Mucosa of rectum (tissue), 2 donors: ENCODE measurements around the gene NTHL1.
A peak's percentile ranks its signal among the peaks of the same experiment; 100 is the strongest.

Source experiments
- H3K27ac ChIP-seq, 2 donors: one replicate each; pipeline ENCODE4 v1.7.0; 2013; ENCODE audit warnings: inconsistent platforms in 2 of 2, low read depth in 2 of 2, low read length in 2 of 2
- H3K27me3 ChIP-seq, 2 donors: one replicate each; pipeline ENCODE4 v1.7.0; 2013; ENCODE audit warnings: low read length in 2 of 2; ENCODE audit not compliant: control insufficient read depth in 2 of 2, insufficient read depth in 2 of 2
- H3K36me3 ChIP-seq, 2 donors: one replicate each; pipeline ENCODE4 v1.7.0; 2013; ENCODE audit warnings: low read length in 2 of 2; ENCODE audit not compliant: control insufficient read depth in 2 of 2, insufficient read depth in 2 of 2
- H3K4me1 ChIP-seq, 2 donors: one replicate each; pipeline ENCODE4 v1.7.0; 2013; ENCODE audit warnings: low read length in 2 of 2, mild to moderate bottlenecking in 1 of 2; ENCODE audit not compliant: control insufficient read depth in 2 of 2, insufficient read depth in 2 of 2
- H3K4me3 ChIP-seq, 2 donors: one replicate each; pipeline ENCODE4 v1.7.0; 2013; ENCODE audit warnings: low read length in 2 of 2
- H3K9ac ChIP-seq, 2 donors: one replicate each; pipeline ENCODE4 v1.7.0; 2013; ENCODE audit warnings: low read length in 2 of 2, low read depth in 1 of 2, mild to moderate bottlenecking in 1 of 2
- H3K9me3 ChIP-seq, 2 donors: one replicate each; pipeline ENCODE4 v1.7.0; 2013; ENCODE audit warnings: low read length in 2 of 2; ENCODE audit not compliant: control insufficient read depth in 2 of 2
- donor health status: healthy.
- donor health status: Normal muscosa, but diverticular disease.

Gene NTHL1

GRCh38 chr16:2090777-2091546 lies 43.3 kb upstream of the NTHL1 start:
- H3K36me3 ChIP-seq = peaks cover 29 to 56% of the 10 kb centered on the region in 2 donors
- H3K4me1 ChIP-seq = peaks cover 20 to 31% of the 10 kb centered on the region in 2 donors
- H3K27me3 ChIP-seq = no peaks in the 10 kb centered on the region
- peak overlapping the region; percentile 94 to 97 for H3K27ac ChIP-seq
- no peaks in the 10 kb centered on the region for H3K9me3 ChIP-seq
- peak overlapping the region; percentile 64 to 66 for H3K4me3 ChIP-seq
- peak overlapping the region; percentile 72 to 78 for H3K9ac ChIP-seq

- Histone ChIP-seq H3K4me3 (peak overlapping the region; percentile 60 to 64), H3K27ac (peak overlapping the region; percentile 94 to 97), H3K4me1 (peaks cover 20 to 31% of the 10 kb centered on the region in 2 donors), H3K27me3 (no peaks in the 10 kb centered on the region), H3K9ac (peak overlapping the region; percentile 72 to 75), H3K36me3 (peaks cover 33 to 53% of the 10 kb centered on the region in 2 donors), H3K9me3 (no peaks in the 10 kb centered on the region)
Measured at GRCh38 chr16:2090481-2090776, 42.8 kb upstream of the NTHL1 start.

GRCh38 chr16:2089706-2090480 lies 42.3 kb upstream of the NTHL1 start:
- no peaks in the 10 kb centered on the region for H3K27me3 ChIP-seq
- peak overlapping the region; percentile 94 to 97 for H3K27ac ChIP-seq
- H3K4me1 ChIP-seq = peaks cover 20 to 31% of the 10 kb centered on the region in 2 donors
- peaks cover 38 to 54% of the 10 kb centered on the region in 2 donors for H3K36me3 ChIP-seq
- H3K9me3 ChIP-seq = no peaks in the 10 kb centered on the region
- H3K4me3 ChIP-seq = peak overlapping the region; percentile 60 to 64
- peak overlapping the region; percentile 72 to 75 for H3K9ac ChIP-seq

DNA sequence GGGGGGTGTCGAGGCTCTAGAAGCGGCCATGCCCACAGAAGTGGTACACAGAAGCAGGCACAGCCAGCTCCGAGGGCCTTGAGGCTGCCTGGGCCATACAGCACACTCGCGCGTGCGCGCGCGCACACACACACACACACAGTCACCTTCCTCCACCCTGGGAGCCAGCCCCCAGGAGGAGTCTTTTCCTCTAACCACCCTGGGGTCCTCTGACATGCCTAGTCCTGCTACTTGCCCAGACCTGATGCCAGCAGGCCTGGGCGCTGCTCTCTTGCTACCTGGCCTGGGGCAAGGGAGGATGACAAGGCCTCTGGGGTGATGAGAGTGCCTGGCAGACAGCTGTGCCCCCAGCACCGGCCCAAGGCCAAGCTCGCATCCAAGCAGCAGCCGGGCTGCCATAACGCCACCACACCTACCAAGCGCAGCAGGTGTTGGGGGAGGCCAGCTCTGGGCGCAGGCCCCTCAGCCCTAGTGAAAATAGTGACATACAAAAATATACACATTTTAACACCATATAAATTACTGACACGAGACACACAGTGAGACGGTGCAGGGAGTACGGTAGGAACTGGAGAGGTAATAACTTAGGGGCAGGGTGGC lies 41.2 kb upstream of the NTHL1 start:
- Histone ChIP-seq H3K9ac (no peak overlapping the region), H3K27ac (no peak overlapping the region), H3K4me1 (peaks cover 20 to 31% of the 10 kb centered on the region in 2 donors), H3K4me3 (no peak overlapping the region), H3K9me3 (no peaks in the 10 kb centered on the region), H3K27me3 (no peaks in the 10 kb centered on the region), H3K36me3 (peaks cover 47% of the 10 kb centered on the region in 2 donors)

DNA sequence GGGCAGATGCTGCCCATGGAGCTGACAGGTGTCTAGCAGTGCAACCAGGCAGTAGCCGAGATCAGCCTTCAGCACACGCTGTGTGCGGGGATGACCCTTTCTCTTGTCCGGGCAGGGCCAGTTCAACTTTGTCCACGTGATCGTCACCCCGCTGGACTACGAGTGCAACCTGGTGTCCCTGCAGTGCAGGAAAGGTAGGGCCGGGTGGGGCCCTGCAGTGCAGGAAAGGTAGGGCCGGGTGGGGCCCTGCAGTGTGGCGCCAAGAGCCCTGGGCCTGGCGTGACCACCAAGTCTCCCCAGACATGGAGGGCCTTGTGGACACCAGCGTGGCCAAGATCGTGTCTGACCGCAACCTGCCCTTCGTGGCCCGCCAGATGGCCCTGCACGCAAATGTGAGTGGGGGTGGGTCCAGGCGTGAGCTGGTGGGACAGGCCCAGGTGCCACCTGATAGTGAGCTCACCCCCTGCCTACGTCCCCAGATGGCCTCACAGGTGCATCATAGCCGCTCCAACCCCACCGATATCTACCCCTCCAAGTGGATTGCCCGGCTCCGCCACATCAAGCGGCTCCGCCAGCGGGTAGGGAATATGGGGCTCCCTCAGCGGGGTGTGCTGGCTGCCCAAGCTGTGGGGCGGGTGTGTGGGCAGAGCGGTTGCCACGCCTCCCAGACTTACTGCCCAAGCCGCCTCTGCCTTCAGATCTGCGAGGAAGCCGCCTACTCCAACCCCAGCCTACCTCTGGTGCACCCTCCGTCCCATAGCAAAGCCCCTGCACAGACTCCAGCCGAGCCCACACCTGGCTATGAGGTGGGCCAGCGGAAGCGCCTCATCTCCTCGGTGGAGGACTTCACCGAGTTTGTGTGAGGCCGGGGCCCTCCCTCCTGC lies 40.4 kb upstream of the NTHL1 start:
- Histone ChIP-seq H3K36me3 (peaks cover 47 to 56% of the 10 kb centered on the region in 2 donors), H3K4me3 (no peak overlapping the region), H3K9me3 (no peaks in the 10 kb centered on the region), H3K4me1 (peaks cover 22 to 33% of the 10 kb centered on the region in 2 donors), H3K27me3 (no peaks in the 10 kb centered on the region), H3K9ac (no peak overlapping the region), H3K27ac (no peak overlapping the region)

GRCh38 chr16:2086812-2087747 lies 39.4 kb upstream of the NTHL1 start:
- Histone ChIP-seq H3K27ac (no peak overlapping the region), H3K9ac (no peak overlapping the region), H3K4me3 (no peak overlapping the region), H3K4me1 (peaks cover 21 to 32% of the 10 kb centered on the region in 2 donors), H3K9me3 (no peaks in the 10 kb centered on the region), H3K27me3 (no peaks in the 10 kb centered on the region), H3K36me3 (peaks cover 46 to 51% of the 10 kb centered on the region in 2 donors)

GRCh38 chr16:2086106-2086742 lies 38.6 kb upstream of the NTHL1 start:
- Histone ChIP-seq H3K9me3 (no peaks in the 10 kb centered on the region), H3K36me3 (peaks cover 48 to 50% of the 10 kb centered on the region in 2 donors), H3K4me1 (peaks cover 15 to 28% of the 10 kb centered on the region in 2 donors), H3K4me3 (no peak overlapping the region), H3K9ac (no peak overlapping the region), H3K27ac (no peak overlapping the region), H3K27me3 (no peaks in the 10 kb centered on the region)

DNA sequence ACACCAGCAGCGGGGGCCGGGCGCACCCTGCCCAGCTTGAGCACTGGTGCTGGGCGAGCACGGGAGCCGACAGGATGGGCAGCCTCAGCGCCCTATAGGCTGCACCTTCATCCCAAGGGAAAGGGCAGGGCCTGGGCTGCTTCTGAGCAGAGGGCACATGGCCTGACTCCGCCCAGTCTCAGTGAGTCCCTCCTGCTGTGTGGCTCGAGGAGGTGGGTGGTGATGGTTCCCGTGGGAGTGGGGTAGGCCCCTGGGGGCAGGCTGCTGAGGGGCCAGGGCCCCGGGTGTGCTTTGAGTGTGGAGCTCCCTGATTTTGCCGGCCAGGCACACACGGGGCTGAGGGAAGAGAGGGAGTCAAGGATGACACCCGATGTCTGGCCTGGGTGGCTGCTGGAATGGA lies 38.0 kb upstream of the NTHL1 start:
- H3K9me3 ChIP-seq = no peaks in the 10 kb centered on the region
- no peaks in the 10 kb centered on the region for H3K27me3 ChIP-seq
- H3K36me3 ChIP-seq = peaks cover 51 to 56% of the 10 kb centered on the region in 2 donors
- H3K4me1 ChIP-seq = peaks cover 15 to 28% of the 10 kb centered on the region in 2 donors
- H3K9ac ChIP-seq = no peak overlapping the region
- H3K4me3 ChIP-seq = no peak overlapping the region
- no peak overlapping the region for H3K27ac ChIP-seq
